Astrocyte (in vitro differentiated cells and primary cell): ENCODE data around the gene GPRC5B. TPM values are rescaled to one million over a fixed set of nuclear protein-coding genes. Genes with fewer than 3 reads are reported as not detected.

Source experiments
- DNase-seq: peaks from one replicate; pipeline ENCODE4 v3.0.0-alpha.2; 2010; ENCODE audit warnings: low read depth
- FAIRE-seq: peaks from 2 replicates; lab custom pipeline; 2011; peaks lifted over from hg19 to GRCh38; lab: Jason Lieb, UNC
- H2AFZ ChIP-seq: 2 replicates; pipeline ENCODE4 v1.6.0; 2012; ENCODE audit warnings: low read depth, low read length, inconsistent platforms
- H3K27ac ChIP-seq: 2 replicates; pipeline ENCODE4 v1.5.1; 2011; ENCODE audit warnings: low read depth, low read length, inconsistent platforms
- H3K27me3 ChIP-seq: 2 replicates; pipeline ENCODE4 v1.6.0; 2011; ENCODE audit warnings: low read length, inconsistent platforms; ENCODE audit not compliant: insufficient read depth
- H3K36me3 ChIP-seq: 2 replicates; pipeline ENCODE4 v1.5.1; 2011; ENCODE audit warnings: low read length, inconsistent platforms; ENCODE audit not compliant: insufficient read depth
- H3K4me1 ChIP-seq: 2 replicates; pipeline ENCODE4 v1.5.1; 2011; ENCODE audit warnings: low read length, inconsistent platforms; ENCODE audit not compliant: insufficient read depth
- H3K4me2 ChIP-seq: 2 replicates; pipeline ENCODE4 v1.6.0; 2012; ENCODE audit warnings: low read length, inconsistent platforms
- H3K4me3 ChIP-seq: 2 replicates; pipeline ENCODE4 v1.5.1; 2011; ENCODE audit warnings: low read depth, mild to moderate bottlenecking, low read length, inconsistent platforms; ENCODE audit not compliant: insufficient read depth
- H3K79me2 ChIP-seq: 2 replicates; pipeline ENCODE4 v1.6.0; 2012; ENCODE audit warnings: mild to moderate bottlenecking, low read length, inconsistent platforms; ENCODE audit not compliant: insufficient read depth
- H3K9ac ChIP-seq: 2 replicates; pipeline ENCODE4 v1.6.0; 2012; ENCODE audit warnings: mild to moderate bottlenecking, low read length, inconsistent platforms
- H3K9me3 ChIP-seq: 2 replicates; pipeline ENCODE4 v1.5.1; 2012; ENCODE audit warnings: low read depth, mild to moderate bottlenecking, low read length, inconsistent platforms; ENCODE audit not compliant: insufficient read depth
- H4K20me1 ChIP-seq: 2 replicates; pipeline ENCODE4 v1.6.0; 2012; ENCODE audit warnings: low read length, inconsistent platforms; ENCODE audit not compliant: insufficient read depth
- H3K27ac Mint-ChIP-seq: one replicate; pipeline ENCODE4 v1.8.0; 2021; ENCODE audit warnings: mild to moderate bottlenecking, mixed read lengths; ENCODE audit not compliant: unreplicated experiment
- H3K27me3 Mint-ChIP-seq: one replicate; pipeline ENCODE4 v1.8.0; 2021; ENCODE audit warnings: low read depth, mixed read lengths; ENCODE audit not compliant: unreplicated experiment
- H3K36me3 Mint-ChIP-seq: one replicate; pipeline ENCODE4 v1.8.0; 2021; ENCODE audit warnings: low read depth, mixed read lengths; ENCODE audit not compliant: unreplicated experiment
- H3K4me1 Mint-ChIP-seq: one replicate; pipeline ENCODE4 v1.8.0; 2021; ENCODE audit warnings: low read depth, mixed read lengths; ENCODE audit not compliant: unreplicated experiment
- H3K4me3 Mint-ChIP-seq: one replicate; pipeline ENCODE4 v1.8.0; 2021; ENCODE audit warnings: mild to moderate bottlenecking, moderate library complexity, mixed read lengths; ENCODE audit not compliant: unreplicated experiment
- H3K9me3 Mint-ChIP-seq: one replicate; pipeline ENCODE4 v1.8.0; 2021; ENCODE audit warnings: mild to moderate bottlenecking, mixed read lengths; ENCODE audit not compliant: unreplicated experiment
- EZH2 ChIP-seq: IDR thresholded peaks from 2 replicates; pipeline ENCODE4 v1.6.1; 2012; ENCODE audit warnings: mild to moderate bottlenecking, low read length, inconsistent platforms; ENCODE audit not compliant: insufficient read depth
- total RNA-seq: library from RNA; stranded (reverse); gene quantifications from 2 replicates; pipeline ENCODE4 v1.2.1, GENCODE V29; 2021
- TF ChIP-seq, protein P1 (sequence below): IDR thresholded peaks from 2 replicates; pipeline ENCODE4 v1.5.1; 2011; ENCODE audit warnings: low read depth, mild to moderate bottlenecking, inconsistent platforms, low read length, moderate library complexity; ENCODE audit not compliant: insufficient read depth

Gene GPRC5B
- total RNA-seq, 1 donor from 2014 or later = 9.3 TPM

DNA sequence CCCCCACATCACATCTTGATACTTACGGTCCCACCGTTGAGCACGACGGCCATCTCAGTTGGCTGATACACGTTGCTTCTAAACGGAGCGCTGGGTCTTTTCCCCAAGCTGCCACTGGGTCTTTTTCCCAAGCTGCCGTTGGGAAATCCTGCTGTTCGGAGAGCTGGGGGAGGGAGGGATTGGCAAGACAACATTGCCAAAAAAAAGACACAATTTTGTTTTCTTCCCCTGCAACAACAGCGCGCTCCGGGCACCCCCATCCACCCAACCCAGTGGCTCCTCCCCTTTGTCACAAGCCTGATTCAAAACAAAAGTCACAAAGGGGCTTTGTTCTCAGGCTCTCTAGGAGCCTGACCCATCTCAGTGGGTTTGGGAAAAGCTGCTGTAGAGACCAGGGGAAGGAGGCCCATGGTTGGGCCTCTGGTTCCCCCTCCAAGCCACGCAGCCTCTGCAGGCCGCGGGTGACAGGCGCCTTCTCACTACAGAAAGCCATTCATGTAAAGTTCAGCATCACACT lies 22.8 kb downstream of the GPRC5B start:
- peak overlapping the region; percentile 81 for H3K4me2 ChIP-seq
- peak overlapping the region; percentile 85 for H3K9ac ChIP-seq
- no peaks in the 10 kb centered on the region for H3K27me3 ChIP-seq
- peaks cover 2% of the 10 kb centered on the region for H3K36me3 Mint-ChIP-seq
- H2AFZ ChIP-seq = peak overlapping the region; percentile 54
- H3K4me3 ChIP-seq = no peak overlapping the region
- peaks cover 27% of the 10 kb centered on the region for H3K4me1 ChIP-seq
- no peaks in the 10 kb centered on the region for H4K20me1 ChIP-seq
- no peak for TF ChIP-seq EZH2
- TF ChIP-seq, protein P1, sequence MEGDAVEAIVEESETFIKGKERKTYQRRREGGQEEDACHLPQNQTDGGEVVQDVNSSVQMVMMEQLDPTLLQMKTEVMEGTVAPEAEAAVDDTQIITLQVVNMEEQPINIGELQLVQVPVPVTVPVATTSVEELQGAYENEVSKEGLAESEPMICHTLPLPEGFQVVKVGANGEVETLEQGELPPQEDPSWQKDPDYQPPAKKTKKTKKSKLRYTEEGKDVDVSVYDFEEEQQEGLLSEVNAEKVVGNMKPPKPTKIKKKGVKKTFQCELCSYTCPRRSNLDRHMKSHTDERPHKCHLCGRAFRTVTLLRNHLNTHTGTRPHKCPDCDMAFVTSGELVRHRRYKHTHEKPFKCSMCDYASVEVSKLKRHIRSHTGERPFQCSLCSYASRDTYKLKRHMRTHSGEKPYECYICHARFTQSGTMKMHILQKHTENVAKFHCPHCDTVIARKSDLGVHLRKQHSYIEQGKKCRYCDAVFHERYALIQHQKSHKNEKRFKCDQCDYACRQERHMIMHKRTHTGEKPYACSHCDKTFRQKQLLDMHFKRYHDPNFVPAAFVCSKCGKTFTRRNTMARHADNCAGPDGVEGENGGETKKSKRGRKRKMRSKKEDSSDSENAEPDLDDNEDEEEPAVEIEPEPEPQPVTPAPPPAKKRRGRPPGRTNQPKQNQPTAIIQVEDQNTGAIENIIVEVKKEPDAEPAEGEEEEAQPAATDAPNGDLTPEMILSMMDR = no peak
- H3K27ac ChIP-seq = no peak overlapping the region
- no peak overlapping the region for H3K4me3 Mint-ChIP-seq
- no peaks in the 10 kb centered on the region for H3K27me3 Mint-ChIP-seq
- H3K36me3 ChIP-seq = no peaks in the 10 kb centered on the region
- H3K4me1 Mint-ChIP-seq = peaks cover 21% of the 10 kb centered on the region
- H3K9me3 ChIP-seq = no peaks in the 10 kb centered on the region
- FAIRE-seq (no peak), DNase-seq (no peak)
- no peak overlapping the region for H3K27ac Mint-ChIP-seq
- no peaks in the 10 kb centered on the region for H3K9me3 Mint-ChIP-seq
- no peaks in the 10 kb centered on the region for H3K79me2 ChIP-seq

GRCh38 chr16:19861133-19861532 lies 23.5 kb downstream of the GPRC5B start:
- H3K4me3 ChIP-seq = no peak overlapping the region
- DNase-seq (no peak), FAIRE-seq (no peak)
- Mint-ChIP-seq H3K4me1 (peaks cover 21% of the 10 kb centered on the region), H3K36me3 (peaks cover 8% of the 10 kb centered on the region), H3K9me3 (no peaks in the 10 kb centered on the region), H3K27me3 (no peaks in the 10 kb centered on the region), H3K4me3 (no peak overlapping the region), H3K27ac (peak overlapping the region; percentile 42)
- no peaks in the 10 kb centered on the region for H3K27me3 ChIP-seq
- no peak overlapping the region for H2AFZ ChIP-seq
- TF ChIP-seq, protein P1 = no peak
- TF ChIP-seq EZH2 = no peak
- peaks cover 27% of the 10 kb centered on the region for H3K4me1 ChIP-seq
- H4K20me1 ChIP-seq = no peaks in the 10 kb centered on the region
- H3K79me2 ChIP-seq = no peaks in the 10 kb centered on the region
- peak overlapping the region; percentile 85 for H3K9ac ChIP-seq
- no peaks in the 10 kb centered on the region for H3K36me3 ChIP-seq
- peak overlapping the region; percentile 95 for H3K27ac ChIP-seq
- H3K4me2 ChIP-seq = peak overlapping the region; percentile 81
- H3K9me3 ChIP-seq = no peaks in the 10 kb centered on the region

- H3K27ac ChIP-seq = peak overlapping the region; percentile 95
- TF ChIP-seq, protein P1 = no peak
- TF ChIP-seq EZH2 = no peak
- peak; percentile 95 for DNase-seq
- no peaks in the 10 kb centered on the region for H3K27me3 ChIP-seq
- H3K4me1 ChIP-seq = peaks cover 27% of the 10 kb centered on the region
- Mint-ChIP-seq H3K27ac (peak overlapping the region; percentile 42), H3K4me3 (peak overlapping the region; percentile 12), H3K9me3 (no peaks in the 10 kb centered on the region), H3K36me3 (peaks cover 8% of the 10 kb centered on the region), H3K27me3 (no peaks in the 10 kb centered on the region), H3K4me1 (peaks cover 21% of the 10 kb centered on the region)
- H3K9ac ChIP-seq = peak overlapping the region; percentile 85
- no peaks in the 10 kb centered on the region for H3K9me3 ChIP-seq
- peak overlapping the region; percentile 39 for H3K4me3 ChIP-seq
- H3K79me2 ChIP-seq = no peaks in the 10 kb centered on the region
- H3K36me3 ChIP-seq = no peaks in the 10 kb centered on the region
- peak overlapping the region; percentile 81 for H3K4me2 ChIP-seq
- H2AFZ ChIP-seq = peak overlapping the region; percentile 60
- peak; percentile 5 for FAIRE-seq
- H4K20me1 ChIP-seq = no peaks in the 10 kb centered on the region
Measured at GRCh38 chr16:19860166-19861041, 24.2 kb downstream of the GPRC5B start.
